Ectodermal cell (in vitro differentiated cells): ENCODE data around the gene TMEM132D.

ENCODE experiments used
- H3K27ac ChIP-seq: 2 replicates; pipeline ENCODE4 v1.7.0; 2013; ENCODE audit warnings: mild to moderate bottlenecking, low read depth, low read length; ENCODE audit not compliant: insufficient read depth, poor library complexity, severe bottlenecking
- H3K27me3 ChIP-seq: 2 replicates; pipeline ENCODE4 v1.7.0; 2013; ENCODE audit warnings: mild to moderate bottlenecking, low read length; ENCODE audit not compliant: insufficient read depth, control insufficient read depth, poor library complexity, severe bottlenecking
- H3K36me3 ChIP-seq: one replicate; pipeline ENCODE4 v1.7.0; 2013; ENCODE audit warnings: low read length; ENCODE audit not compliant: control insufficient read depth, insufficient read depth
- H3K4me1 ChIP-seq: one replicate; pipeline ENCODE4 v1.7.0; 2013; ENCODE audit warnings: low read length; ENCODE audit not compliant: control insufficient read depth, insufficient read depth
- H3K4me3 ChIP-seq: 2 replicates; pipeline ENCODE4 v1.7.0; 2013; ENCODE audit warnings: low read depth, low read length, control low read depth; ENCODE audit not compliant: insufficient read depth
- H3K9me3 ChIP-seq: 2 replicates; pipeline ENCODE4 v1.7.0; 2013; ENCODE audit warnings: mild to moderate bottlenecking, low read length, moderate library complexity; ENCODE audit not compliant: control insufficient read depth
- WGBS, 2 experiments: methylation state at CpG; one replicate each; pipeline ENCODE4 v1.1.7; 2013; ENCODE audit warnings: missing lambda C conversion rate in 2 of 2; 5-methylcytosine and 5-hydroxymethylcytosine counted together

The TMEM132D gene

GRCh38 chr12:129610601-129611120 lies 293.2 kb downstream of the TMEM132D start:
- 93 to 94% methylated on average over 5 of the region's 5 CpGs for WGBS, 2 experiments
- no peaks in the 10 kb centered on the region for H3K9me3 ChIP-seq
- H3K36me3 ChIP-seq = no peaks in the 10 kb centered on the region
- no peak overlapping the region for H3K4me3 ChIP-seq
- no peak overlapping the region for H3K27ac ChIP-seq
- H3K4me1 ChIP-seq = peaks cover 28% of the 10 kb centered on the region
- no peaks in the 10 kb centered on the region for H3K27me3 ChIP-seq

GRCh38 chr12:129607756-129608155 lies 296.1 kb downstream of the TMEM132D start:
- peak overlapping the region; percentile 1 for H3K27ac ChIP-seq
- H3K4me1 ChIP-seq = peaks cover 28% of the 10 kb centered on the region
- H3K27me3 ChIP-seq = no peaks in the 10 kb centered on the region

GRCh38 chr12:129607301-129607700 lies 296.5 kb downstream of the TMEM132D start:
- WGBS, 2 experiments = 31 to 42% methylated on average over 7 of the region's 7 CpGs
- H3K9me3 ChIP-seq = no peaks in the 10 kb centered on the region
- no peak overlapping the region for H3K4me3 ChIP-seq
- H3K36me3 ChIP-seq = no peaks in the 10 kb centered on the region
- H3K4me1 ChIP-seq = peaks cover 28% of the 10 kb centered on the region
- no peaks in the 10 kb centered on the region for H3K27me3 ChIP-seq
- no peak overlapping the region for H3K27ac ChIP-seq

More at GRCh38 chr12:129607756-129608155, 296.1 kb downstream of the TMEM132D start:
- Histone ChIP-seq H3K4me3 (no peak overlapping the region), H3K36me3 (no peaks in the 10 kb centered on the region), H3K9me3 (no peaks in the 10 kb centered on the region)
- 88 to 100% methylated on average over 1 of the region's 5 CpGs for WGBS, 2 experiments

- no peaks in the 10 kb centered on the region for H3K9me3 ChIP-seq
- H3K4me3 ChIP-seq = no peak overlapping the region
- no peak overlapping the region for H3K27ac ChIP-seq
- no peaks in the 10 kb centered on the region for H3K36me3 ChIP-seq
- 91% methylated on average over 7 of the region's 7 CpGs for WGBS, 2 experiments
- H3K27me3 ChIP-seq = no peaks in the 10 kb centered on the region
- peaks cover 22% of the 10 kb centered on the region for H3K4me1 ChIP-seq
Measured at GRCh38 chr12:129606239-129606638, 297.6 kb downstream of the TMEM132D start.

- peaks cover 22% of the 10 kb centered on the region for H3K4me1 ChIP-seq
Measured at GRCh38 chr12:129605666-129606065, 298.2 kb downstream of the TMEM132D start.

GRCh38 chr12:129604506-129604905 lies 299.3 kb downstream of the TMEM132D start:
- WGBS, 2 experiments = 92 to 97% methylated on average over 4 of the region's 4 CpGs

More at GRCh38 chr12:129605666-129606065, 298.2 kb downstream of the TMEM132D start:
- no peak overlapping the region for H3K27ac ChIP-seq
- 48 to 64% methylated on average over 2 of the region's 2 CpGs for WGBS, 2 experiments
- no peaks in the 10 kb centered on the region for H3K36me3 ChIP-seq
- no peak overlapping the region for H3K4me3 ChIP-seq
- no peaks in the 10 kb centered on the region for H3K9me3 ChIP-seq
- no peaks in the 10 kb centered on the region for H3K27me3 ChIP-seq

GRCh38 chr12:129599406-129599805 lies 304.4 kb downstream of the TMEM132D start:
- H3K27ac ChIP-seq = no peak overlapping the region
- 85 to 93% methylated on average over 1 of the region's 1 CpG for WGBS, 2 experiments

More at GRCh38 chr12:129604506-129604905, 299.3 kb downstream of the TMEM132D start:
- Histone ChIP-seq H3K36me3 (no peaks in the 10 kb centered on the region), H3K4me3 (no peak overlapping the region), H3K27me3 (no peaks in the 10 kb centered on the region), H3K4me1 (peaks cover 18% of the 10 kb centered on the region), H3K9me3 (no peaks in the 10 kb centered on the region), H3K27ac (no peak overlapping the region)

GRCh38 chr12:129594098-129594497 lies 309.7 kb downstream of the TMEM132D start:
- no peaks in the 10 kb centered on the region for H3K27me3 ChIP-seq
- H3K36me3 ChIP-seq = no peaks in the 10 kb centered on the region
- WGBS, 2 experiments = 97% methylated on average over 6 of the region's 6 CpGs
- H3K9me3 ChIP-seq = no peaks in the 10 kb centered on the region
- no peak overlapping the region for H3K27ac ChIP-seq
- H3K4me3 ChIP-seq = no peak overlapping the region
- H3K4me1 ChIP-seq = no peaks in the 10 kb centered on the region

More at GRCh38 chr12:129599406-129599805, 304.4 kb downstream of the TMEM132D start:
- Histone ChIP-seq H3K4me1 (no peaks in the 10 kb centered on the region), H3K4me3 (no peak overlapping the region), H3K27me3 (no peaks in the 10 kb centered on the region), H3K9me3 (no peaks in the 10 kb centered on the region), H3K36me3 (no peaks in the 10 kb centered on the region)

GRCh38 chr12:129592449-129592848 lies 311.4 kb downstream of the TMEM132D start:
- H3K27ac ChIP-seq = no peak overlapping the region
- H3K9me3 ChIP-seq = no peaks in the 10 kb centered on the region
- no peaks in the 10 kb centered on the region for H3K27me3 ChIP-seq
- no peaks in the 10 kb centered on the region for H3K36me3 ChIP-seq
- WGBS, 2 experiments = 85 to 89% methylated on average over 2 of the region's 2 CpGs
- no peak overlapping the region for H3K4me3 ChIP-seq
- H3K4me1 ChIP-seq = no peaks in the 10 kb centered on the region

- 91 to 95% methylated on average over 5 of the region's 5 CpGs for WGBS, 2 experiments
- no peaks in the 10 kb centered on the region for H3K27me3 ChIP-seq
- H3K36me3 ChIP-seq = no peaks in the 10 kb centered on the region
- no peaks in the 10 kb centered on the region for H3K9me3 ChIP-seq
- no peak overlapping the region for H3K4me3 ChIP-seq
- H3K4me1 ChIP-seq = no peaks in the 10 kb centered on the region
- no peak overlapping the region for H3K27ac ChIP-seq
Measured at GRCh38 chr12:129589503-129589902, 314.3 kb downstream of the TMEM132D start.
